IPS-18c (cell line): Measurements from ENCODE around the gene PIANP.

Experiments used
- H3K4me3 ChIP-seq: 2 replicates; pipeline ENCODE4 v1.7.0; 2013; ENCODE audit warnings: low read depth, mild to moderate bottlenecking, low read length, moderate library complexity; ENCODE audit not compliant: insufficient read depth
- H3K9me3 ChIP-seq: one replicate; pipeline ENCODE4 v1.6.1; 2013; ENCODE audit warnings: mild to moderate bottlenecking, low read length, moderate library complexity; ENCODE audit not compliant: control insufficient read depth, insufficient read depth

The PIANP gene

GRCh38 chr12:6692888-6693287 is 7.7 kb downstream of the PIANP start:
- no peak overlapping the region for H3K4me3 ChIP-seq
- no peaks in the 10 kb centered on the region for H3K9me3 ChIP-seq

GRCh38 chr12:6691473-6691872 is 9.1 kb downstream of the PIANP start:
- no peaks in the 10 kb centered on the region for H3K9me3 ChIP-seq
- H3K4me3 ChIP-seq = no peak overlapping the region

- no peaks in the 10 kb centered on the region for H3K9me3 ChIP-seq
- peak within 1 kb of the TSS; percentile 85 for H3K4me3 ChIP-seq
Measured at GRCh38 chr12:6688999-6689882, 11.4 kb downstream of the PIANP start, which contains the start of gene ZNF384. ZNF384 (minus strand) TSS chr12:6689375; CDS start chr12:6679520, 9,855 bp downstream.

- Histone ChIP-seq H3K4me3 (peak overlapping the region; percentile 85), H3K9me3 (no peaks in the 10 kb centered on the region)
Measured at GRCh38 chr12:6688543-6688998, 12.0 kb downstream of the PIANP start.

- H3K4me3 ChIP-seq = no peak overlapping the region
- H3K9me3 ChIP-seq = no peaks in the 10 kb centered on the region
Measured at GRCh38 chr12:6685814-6686213, 14.8 kb downstream of the PIANP start.

GRCh38 chr12:6684609-6685008 is 16.0 kb downstream of the PIANP start:
- H3K9me3 ChIP-seq = no peaks in the 10 kb centered on the region
- no peak overlapping the region for H3K4me3 ChIP-seq

- H3K4me3 ChIP-seq = no peak overlapping the region
- H3K9me3 ChIP-seq = no peaks in the 10 kb centered on the region
Measured at GRCh38 chr12:6676962-6677361, 23.7 kb downstream of the PIANP start.

- H3K9me3 ChIP-seq = no peaks in the 10 kb centered on the region
- H3K4me3 ChIP-seq = no peak overlapping the region
Measured at GRCh38 chr12:6672143-6672542, 28.5 kb downstream of the PIANP start.

- Histone ChIP-seq H3K9me3 (no peaks in the 10 kb centered on the region), H3K4me3 (no peak overlapping the region)
Measured at GRCh38 chr12:6667559-6668210, 32.9 kb downstream of the PIANP start.

- Histone ChIP-seq H3K9me3 (no peaks in the 10 kb centered on the region), H3K4me3 (no peak overlapping the region)
Measured at GRCh38 chr12:6666211-6666610, 34.4 kb downstream of the PIANP start.

GRCh38 chr12:6664902-6665301 is 35.7 kb downstream of the PIANP start:
- H3K4me3 ChIP-seq = no peak overlapping the region
- no peaks in the 10 kb centered on the region for H3K9me3 ChIP-seq

- Histone ChIP-seq H3K4me3 (peak within 1 kb of the TSS; percentile 87), H3K9me3 (no peaks in the 10 kb centered on the region)
Measured at GRCh38 chr12:6662906-6663742, 37.5 kb downstream of the PIANP start, which contains the start of gene ING4. ING4 (minus strand) TSS chr12:6663119; CDS start chr12:6663101, 18 bp downstream.

GRCh38 chr12:6662602-6662905 is 38.1 kb downstream of the PIANP start:
- no peaks in the 10 kb centered on the region for H3K9me3 ChIP-seq
- peak overlapping the region; percentile 87 for H3K4me3 ChIP-seq

GRCh38 chr12:6653987-6654386 is 46.6 kb downstream of the PIANP start:
- H3K4me3 ChIP-seq = no peak overlapping the region
- H3K9me3 ChIP-seq = no peaks in the 10 kb centered on the region

GRCh38 chr12:6653342-6653741 is 47.3 kb downstream of the PIANP start:
- Histone ChIP-seq H3K4me3 (no peak overlapping the region), H3K9me3 (no peaks in the 10 kb centered on the region)

- Histone ChIP-seq H3K4me3 (no peak overlapping the region), H3K9me3 (no peaks in the 10 kb centered on the region)
Measured at GRCh38 chr12:6652391-6652790, 48.2 kb downstream of the PIANP start.

GRCh38 chr12:6650832-6651231 is 49.8 kb downstream of the PIANP start:
- Histone ChIP-seq H3K4me3 (no peak overlapping the region), H3K9me3 (no peaks in the 10 kb centered on the region)
